ENCODE results near the gene OCEL1. TPM values are rescaled to one million over a fixed set of nuclear protein-coding genes. Genes with fewer than 3 reads are reported as not detected.

OCEL1 gene
- total RNA-seq, 1 experiment from 2014 or later = 6.8 TPM

DNA sequence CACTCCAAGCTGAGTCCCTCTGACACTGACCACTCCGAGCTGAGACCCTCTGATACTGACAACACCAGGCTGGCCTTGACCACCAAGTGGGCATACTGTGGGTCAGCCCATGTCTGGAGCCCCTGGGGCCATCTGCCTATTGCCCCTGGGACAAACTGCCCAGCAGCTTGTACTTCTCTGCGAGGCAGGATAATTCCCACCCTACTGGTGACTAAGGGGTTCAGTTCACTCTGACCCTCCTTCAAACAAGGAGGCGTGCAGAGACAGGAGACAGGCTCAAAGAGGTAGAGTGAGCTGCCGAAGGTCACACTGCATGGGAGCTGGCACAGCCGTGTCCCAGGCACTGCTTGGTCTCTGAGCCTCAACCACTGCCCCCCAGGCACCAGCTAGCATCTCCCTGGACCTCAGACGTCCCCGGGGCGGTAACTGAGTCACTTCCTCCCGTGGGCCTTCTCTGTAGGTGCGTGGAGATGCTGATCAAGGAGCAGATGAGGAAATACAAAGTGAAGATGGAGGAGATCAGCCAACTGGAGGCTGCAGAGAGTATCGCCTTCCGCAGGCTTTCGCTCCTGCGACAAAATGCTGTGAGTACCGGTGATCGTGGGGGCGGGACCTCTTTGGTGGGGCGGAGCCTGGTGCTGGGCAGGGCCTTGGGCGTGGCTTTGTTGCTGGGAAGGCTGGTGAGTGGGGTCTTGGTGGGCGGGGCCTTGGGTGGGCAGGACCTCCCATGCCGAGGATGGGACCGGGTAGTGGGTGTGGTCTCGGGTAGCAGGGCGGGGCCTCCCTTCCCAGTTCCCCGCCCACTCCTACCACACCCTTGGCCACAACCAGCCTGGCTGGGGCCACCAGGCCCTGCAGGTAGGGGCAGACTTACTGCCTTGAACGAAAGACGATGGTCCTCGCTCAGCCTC, 16.6 kb upstream of the OCEL1 start:
- DNase-seq (ENCODE audit: low spot score) = no peak

GRCh38 chr19:17210296-17210695, 15.7 kb upstream of the OCEL1 start:
- DNase-seq (ENCODE audit: low spot score) = no peak

- no peak for DNase-seq (ENCODE audit: low spot score)
These were observed 14.2 kb upstream of the OCEL1 start for GRCh38 chr19:17211547-17212446.

GRCh38 chr19:17213334-17213733, 12.7 kb upstream of the OCEL1 start:
- no peak for DNase-seq (ENCODE audit: low spot score)

DNA sequence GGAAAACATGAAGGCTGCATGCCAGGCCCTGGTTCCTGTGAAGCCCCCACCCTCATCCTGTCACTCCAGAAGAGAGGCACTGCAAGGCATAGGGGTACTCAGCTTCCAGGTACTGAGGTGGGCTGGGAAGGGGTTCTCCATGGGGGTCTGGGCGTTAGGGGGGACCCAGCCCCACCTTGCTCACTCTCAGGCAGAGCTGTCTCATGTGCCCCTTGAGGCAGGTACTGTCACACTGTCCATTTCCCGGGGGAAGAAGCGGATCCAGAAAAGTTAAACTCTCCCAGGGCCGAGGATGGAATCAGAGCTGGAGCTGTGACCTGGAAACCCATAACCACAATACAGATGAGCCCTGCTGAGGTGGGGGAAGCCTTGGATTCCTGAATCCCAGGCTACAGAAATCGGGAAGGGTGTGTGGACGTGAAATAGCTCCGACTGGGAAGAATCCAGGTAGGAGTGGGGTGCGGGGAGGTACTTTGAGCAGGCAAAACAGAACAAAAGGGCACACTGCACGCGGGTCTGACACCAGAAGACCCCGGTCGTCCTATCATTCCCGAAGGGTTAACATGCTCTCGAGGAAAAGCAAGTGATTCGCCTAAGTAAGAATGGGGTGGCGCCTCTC, 11.4 kb upstream of the OCEL1 start:
- no peak for DNase-seq (ENCODE audit: low spot score)

DNA sequence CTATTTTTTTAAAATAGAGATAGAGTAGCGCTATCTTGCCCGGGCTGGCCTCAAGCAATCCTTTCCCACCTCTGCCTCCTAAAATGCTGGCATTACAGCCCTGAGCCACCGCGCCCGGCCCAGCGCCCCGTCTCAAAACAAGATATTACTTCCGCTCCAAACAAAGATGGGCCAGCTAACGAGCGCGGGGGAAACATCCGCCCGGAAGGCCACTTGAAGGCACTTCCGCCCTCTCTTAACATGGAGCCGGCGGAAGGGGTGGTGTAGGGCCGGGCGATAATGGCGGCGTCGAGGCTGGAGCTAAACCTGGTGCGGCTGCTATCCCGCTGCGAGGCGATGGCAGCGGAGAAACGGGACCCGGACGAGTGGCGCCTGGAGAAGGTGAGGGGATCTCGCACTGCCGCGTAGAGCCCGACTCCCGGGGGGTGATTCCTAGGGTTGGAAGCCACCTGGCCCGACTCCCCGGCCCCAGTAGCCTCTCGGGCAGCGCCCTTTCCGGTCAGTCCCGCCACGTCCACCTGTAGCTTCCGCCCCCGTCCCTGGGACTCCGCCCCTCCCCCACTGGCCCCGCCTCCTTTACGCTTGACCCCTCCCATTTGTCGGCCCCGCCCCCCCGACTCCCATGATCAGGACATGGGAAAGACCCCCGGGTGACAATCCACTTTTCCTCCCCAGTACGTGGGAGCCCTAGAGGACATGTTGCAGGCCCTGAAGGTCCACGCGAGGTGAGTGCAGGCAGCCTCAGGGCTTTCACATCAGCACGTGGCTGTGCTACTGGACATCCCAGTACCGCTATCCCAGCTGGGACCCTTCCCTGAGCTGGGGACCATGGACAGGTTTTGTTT, 10.7 kb upstream of the OCEL1 start, which contains the start of gene USE1:
USE1 (plus strand) TSS at position 231 of the 845 bp plus-strand sequence; CDS start at position 280, 49 bp downstream.
- peak; percentile 93 for DNase-seq (ENCODE audit: low spot score)

DNA sequence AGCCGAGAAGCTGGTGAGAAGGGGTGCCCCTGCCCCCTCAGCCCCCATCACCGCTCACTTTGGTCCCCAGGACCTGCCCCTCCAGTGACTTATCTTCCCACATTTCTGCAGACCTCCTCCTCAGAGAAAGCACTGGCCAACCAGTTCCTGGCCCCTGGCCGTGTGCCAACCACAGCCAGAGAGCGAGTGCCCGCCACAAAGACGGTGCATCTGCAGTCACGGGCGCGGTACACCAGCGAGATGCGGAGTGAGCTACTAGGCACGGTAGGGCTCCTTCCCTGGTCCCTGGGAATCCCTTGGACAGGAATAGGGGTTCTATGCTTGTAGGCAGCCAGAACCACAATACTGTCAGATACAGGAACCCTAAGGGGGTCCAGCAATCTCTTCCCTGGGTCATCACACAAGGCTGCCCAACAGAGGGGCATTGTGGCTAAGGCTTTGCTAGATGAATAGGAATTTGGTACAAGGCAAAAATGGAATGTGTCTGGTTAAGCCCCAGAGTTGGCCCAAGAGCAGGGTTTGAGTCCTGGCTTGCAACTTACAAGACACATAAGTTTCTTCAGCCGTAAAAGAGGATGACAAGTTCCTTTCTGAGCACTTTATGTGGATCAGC, 9.9 kb upstream of the OCEL1 start:
- no peak for DNase-seq (ENCODE audit: low spot score)

- DNase-seq (ENCODE audit: low spot score) = no peak
These were observed 6.7 kb upstream of the OCEL1 start for GRCh38 chr19:17219286-17219685.

DNA sequence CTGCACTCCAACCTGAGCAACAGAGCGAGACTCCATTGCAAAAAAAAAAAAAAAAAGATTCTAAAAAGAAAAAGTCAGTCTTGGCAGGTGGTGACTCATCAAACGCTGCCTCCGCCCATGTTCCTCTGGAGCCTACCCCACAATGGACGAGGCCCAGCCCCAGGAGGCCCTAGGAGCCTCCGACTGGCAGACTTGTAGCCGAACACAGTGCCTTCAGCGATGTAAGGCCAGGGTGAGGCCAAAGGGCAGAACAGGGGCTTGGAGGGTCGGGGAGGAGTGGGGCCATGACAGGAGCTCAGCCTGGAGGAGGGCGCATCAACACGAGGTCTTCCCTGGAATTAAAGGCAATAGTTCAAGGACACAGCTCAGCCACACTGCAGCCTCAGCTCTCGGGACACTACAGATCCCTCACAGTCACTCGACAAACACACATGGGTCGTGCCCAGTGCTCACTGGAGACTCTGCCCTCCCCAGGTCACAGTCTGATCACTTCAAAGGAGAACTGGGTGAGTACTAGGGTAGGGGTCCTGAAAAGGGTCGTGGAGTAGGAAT, 5.7 kb upstream of the OCEL1 start:
- DNase-seq (ENCODE audit: low spot score) = peak; percentile 83

- no peak for DNase-seq (ENCODE audit: low spot score)
These were observed 973 bp upstream of the OCEL1 start for GRCh38 chr19:17225053-17225452.

DNA sequence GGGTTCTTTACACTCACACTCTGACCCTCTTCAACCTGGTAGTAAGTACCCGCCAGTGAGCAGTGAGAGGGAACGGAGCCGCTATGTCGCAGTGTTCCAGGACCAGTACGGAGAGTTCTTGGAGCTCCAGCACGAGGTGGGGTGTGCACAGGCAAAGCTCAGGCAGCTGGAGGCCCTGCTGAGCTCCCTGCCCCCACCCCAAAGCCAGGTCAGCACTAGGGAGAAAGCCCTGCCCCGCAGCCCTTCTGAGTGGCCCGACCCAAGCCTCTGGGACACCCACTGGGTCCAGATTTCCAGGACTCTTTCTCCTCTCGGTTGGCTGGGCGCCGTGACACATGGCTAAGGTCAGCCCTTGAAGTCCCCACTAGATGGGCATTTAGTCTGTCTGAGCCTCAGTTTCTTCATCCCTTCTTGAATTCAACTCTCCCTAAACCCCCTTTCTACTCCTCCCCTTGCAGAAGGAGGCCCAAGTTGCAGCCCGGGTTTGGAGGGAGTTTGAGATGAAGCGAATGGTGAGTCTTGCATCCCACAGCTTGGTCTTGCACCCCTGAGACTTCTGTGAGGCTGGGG, 1.9 kb downstream of the OCEL1 start:
- no peak for DNase-seq (ENCODE audit: low spot score)

DNA sequence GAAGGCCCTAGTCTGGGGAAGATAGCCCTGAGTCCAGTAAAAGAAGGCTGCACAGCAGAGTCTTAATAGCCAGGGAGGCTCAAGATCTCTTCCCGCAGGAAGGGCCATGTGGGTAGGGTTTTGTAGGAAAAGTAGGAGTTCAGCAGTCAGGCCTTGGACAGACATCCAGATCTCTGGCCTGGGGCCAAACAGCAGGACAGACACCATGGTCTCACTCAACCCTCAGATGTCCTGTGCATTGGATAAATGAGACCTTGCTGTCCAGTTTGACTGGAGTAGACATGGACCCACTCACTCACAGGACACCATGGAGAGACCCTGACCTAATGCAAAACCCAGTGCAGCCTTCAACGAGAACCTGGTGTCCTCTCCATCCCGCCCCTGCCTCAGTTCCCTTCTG, 3.9 kb downstream of the OCEL1 start:
- DNase-seq (ENCODE audit: low spot score) = no peak

DNA sequence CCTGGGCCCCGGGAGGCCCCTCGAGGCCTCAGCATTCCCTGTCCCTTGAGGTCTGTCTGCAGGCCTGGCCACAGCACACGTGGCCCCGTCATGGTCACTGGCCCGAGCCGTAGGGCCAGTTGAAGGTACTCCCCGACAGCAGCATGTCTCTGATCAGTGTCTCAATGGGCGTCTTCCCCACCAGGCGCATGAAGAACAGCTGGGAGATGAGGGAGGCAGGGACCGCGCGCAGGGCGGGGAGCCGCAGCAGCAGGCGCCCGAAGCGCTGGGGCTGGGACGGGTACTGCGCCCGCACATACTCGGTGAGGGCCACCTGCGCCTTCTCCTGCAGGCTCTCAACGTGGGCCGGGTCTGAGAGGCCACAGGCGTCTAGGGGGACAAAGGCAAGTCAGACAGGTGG, 6.2 kb downstream of the OCEL1 start:
- no peak for DNase-seq (ENCODE audit: low spot score)

- DNase-seq (ENCODE audit: low spot score) = no peak
These were observed 8.9 kb downstream of the OCEL1 start for GRCh38 chr19:17234911-17235299.

DNA sequence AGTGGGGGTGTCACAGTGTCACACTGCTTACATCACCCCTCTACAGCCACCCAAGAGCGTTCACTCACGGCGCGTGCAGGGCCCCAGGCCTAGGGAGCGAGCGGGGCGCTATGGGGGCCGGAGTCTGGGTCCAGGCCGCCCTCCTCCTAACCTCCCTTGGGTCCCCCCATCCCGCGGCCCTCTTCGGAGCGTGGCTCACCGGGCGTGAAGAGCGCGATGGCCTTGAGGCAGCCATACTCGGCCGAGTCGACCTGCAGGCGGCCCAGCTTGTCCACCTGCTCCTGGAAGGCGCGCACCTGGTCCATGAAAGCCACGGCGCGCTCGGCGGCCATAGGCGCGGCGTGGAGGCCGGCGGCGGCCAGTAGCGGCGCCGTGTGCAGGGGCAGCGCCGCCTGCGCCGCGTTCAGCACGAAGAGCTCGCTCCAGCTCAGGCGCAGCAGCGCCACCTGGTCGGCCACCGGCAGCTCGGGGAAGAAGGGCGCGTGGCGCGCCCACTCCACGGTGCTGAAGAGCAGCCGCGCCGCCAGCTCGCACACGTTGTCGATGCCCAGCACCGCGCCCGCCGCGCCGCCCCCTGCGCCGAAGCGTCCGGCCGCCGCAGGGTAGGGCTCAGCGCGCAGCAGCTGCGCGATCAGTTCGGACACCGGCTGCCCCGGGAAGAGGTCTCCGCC, 9.4 kb downstream of the OCEL1 start:
- peak; percentile 61 for DNase-seq (ENCODE audit: low spot score)

GRCh38 chr19:17235971-17236777, 10.1 kb downstream of the OCEL1 start:
- peak; percentile 62 for DNase-seq (ENCODE audit: low spot score)

- DNase-seq (ENCODE audit: low spot score) = no peak
These were observed 11.0 kb downstream of the OCEL1 start for GRCh38 chr19:17236811-17237543.

Measured in H4 (cell line).